CD4-positive, alpha-beta T cell treated with Interleukin-4 for 4 hours (primary cell): Measurements from ENCODE around the gene TENT5A.

Experiments
- DNase-seq: peaks from one replicate; pipeline ENCODE4 v3.0.0-alpha.2; 2020

The TENT5A gene

GRCh38 chr6:81700414-81700813, 52.1 kb downstream of the TENT5A start:
- DNase-seq = no peak

- DNase-seq = no peak
These were observed 54.9 kb downstream of the TENT5A start for GRCh38 chr6:81697559-81697958.

GRCh38 chr6:81696524-81696923, 56.0 kb downstream of the TENT5A start:
- DNase-seq = no peak
